ENCODE data around the gene AMN.

The AMN gene

DNA sequence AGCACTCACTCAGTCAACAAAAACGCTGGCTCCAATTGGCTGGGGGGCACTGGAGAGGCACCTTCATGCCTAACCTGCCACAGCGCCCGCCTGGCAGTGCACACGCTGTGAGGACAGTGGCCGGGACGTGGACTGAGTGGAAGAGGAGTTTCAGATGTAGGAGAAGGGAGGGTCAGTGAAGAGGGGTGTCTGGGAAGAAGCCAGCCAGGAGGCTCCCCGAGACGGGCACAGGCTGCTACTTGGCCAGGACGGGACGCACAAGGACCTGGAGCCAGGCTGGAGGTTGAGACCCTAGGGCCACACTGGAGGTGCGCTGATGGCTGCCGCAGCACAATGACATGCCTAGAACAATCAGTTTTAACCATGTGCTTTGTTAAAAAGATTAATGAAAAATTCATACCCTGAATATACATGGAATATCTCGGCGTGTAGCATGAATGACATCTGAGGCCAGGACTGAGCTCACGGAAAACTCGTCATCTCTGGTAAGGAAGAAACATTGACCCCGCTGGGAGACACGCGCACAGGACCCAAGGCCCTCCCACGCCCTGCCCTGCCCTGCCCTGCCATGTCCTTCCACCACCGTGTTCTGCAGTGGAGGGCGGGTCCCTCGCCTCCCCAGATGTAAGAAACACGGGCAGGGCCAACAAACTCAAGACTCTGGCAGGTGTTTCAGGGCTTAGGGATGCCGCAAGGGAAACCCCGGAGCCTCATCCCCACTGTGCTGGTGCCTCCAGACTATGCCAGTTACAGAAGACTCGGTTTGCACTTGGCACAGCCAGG lies 25.0 kb downstream of the AMN start:
- Mint-ChIP-seq H3K9me3 (no peaks in the 10 kb centered on the region), H3K4me1 (peaks cover 31% of the 10 kb centered on the region), H3K27ac (peak overlapping the region; percentile 84), H3K4me3 (no peak overlapping the region), H3K27me3 (peaks cover 4% of the 10 kb centered on the region), H3K36me3 (no peaks in the 10 kb centered on the region)
- no peak for DNase-seq
- CTCF ChIA-PET = no interaction called here

DNA sequence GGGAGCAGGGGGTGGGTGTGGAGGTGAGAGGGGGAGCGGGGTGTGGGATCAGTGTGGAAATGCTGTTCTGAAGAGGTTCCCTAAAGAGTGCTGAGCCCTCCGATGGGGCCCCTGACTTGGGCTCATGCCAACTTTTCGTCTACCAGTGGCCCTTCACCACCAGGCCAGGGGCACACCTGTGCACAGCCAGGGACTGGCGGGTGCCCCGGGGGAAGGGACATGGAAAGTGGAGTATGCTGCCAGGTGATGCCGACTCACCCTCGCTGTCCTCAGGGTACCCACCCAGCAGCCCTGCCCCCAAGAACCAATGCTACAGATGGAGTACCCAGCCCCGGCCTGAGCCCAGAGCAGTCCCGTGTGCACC lies 26.2 kb downstream of the AMN start:
- DNase-seq = no peak
- no peak overlapping the region for H3K4me3 Mint-ChIP-seq

DNA sequence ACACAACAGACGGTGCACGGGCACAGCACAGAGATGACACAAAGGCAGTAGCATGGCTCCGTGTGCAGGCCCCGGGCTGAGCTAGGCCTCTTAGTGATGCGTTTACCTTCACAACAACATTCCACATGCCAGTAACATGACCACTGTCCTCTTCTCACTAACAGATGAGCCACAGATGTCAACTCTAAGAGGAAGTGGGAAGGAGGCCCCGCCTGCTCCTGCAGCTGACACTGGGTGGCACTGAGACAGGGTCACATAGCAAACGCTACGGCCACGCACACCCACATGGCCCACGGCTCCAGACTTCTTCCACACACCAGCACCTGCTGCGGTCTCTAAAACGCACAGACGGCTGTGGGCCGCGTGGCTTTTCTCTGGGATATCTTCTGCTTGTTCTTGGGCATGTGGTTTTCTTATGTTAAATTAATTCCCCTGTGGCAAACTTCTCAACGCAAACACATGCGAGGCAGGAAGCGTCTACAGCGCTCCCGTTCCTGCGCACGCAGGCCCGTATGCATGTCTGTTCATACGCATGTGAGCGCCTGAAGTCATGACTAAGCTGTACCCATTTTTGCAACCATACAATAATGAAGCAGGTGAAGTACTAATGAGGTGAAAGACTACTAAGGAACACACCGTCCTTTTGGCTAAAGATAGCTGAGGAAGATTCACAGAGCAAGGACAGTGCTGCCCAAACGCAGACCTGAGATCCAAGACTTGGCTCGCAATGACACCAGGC lies 26.8 kb downstream of the AMN start:
- Mint-ChIP-seq H3K4me1 (peaks cover 31% of the 10 kb centered on the region), H3K36me3 (no peaks in the 10 kb centered on the region), H3K4me3 (no peak overlapping the region), H3K9me3 (no peaks in the 10 kb centered on the region), H3K27ac (peak overlapping the region; percentile 77), H3K27me3 (peaks cover 4% of the 10 kb centered on the region)
- peak; percentile 74 for DNase-seq
- CTCF ChIA-PET = no interaction called here

More for the DNA sequence above, 26.2 kb downstream of the AMN start:
- CTCF ChIA-PET = no interaction called here
- Mint-ChIP-seq H3K27me3 (peaks cover 4% of the 10 kb centered on the region), H3K27ac (peak overlapping the region; percentile 77), H3K9me3 (no peaks in the 10 kb centered on the region), H3K36me3 (no peaks in the 10 kb centered on the region), H3K4me1 (peaks cover 31% of the 10 kb centered on the region)

DNA sequence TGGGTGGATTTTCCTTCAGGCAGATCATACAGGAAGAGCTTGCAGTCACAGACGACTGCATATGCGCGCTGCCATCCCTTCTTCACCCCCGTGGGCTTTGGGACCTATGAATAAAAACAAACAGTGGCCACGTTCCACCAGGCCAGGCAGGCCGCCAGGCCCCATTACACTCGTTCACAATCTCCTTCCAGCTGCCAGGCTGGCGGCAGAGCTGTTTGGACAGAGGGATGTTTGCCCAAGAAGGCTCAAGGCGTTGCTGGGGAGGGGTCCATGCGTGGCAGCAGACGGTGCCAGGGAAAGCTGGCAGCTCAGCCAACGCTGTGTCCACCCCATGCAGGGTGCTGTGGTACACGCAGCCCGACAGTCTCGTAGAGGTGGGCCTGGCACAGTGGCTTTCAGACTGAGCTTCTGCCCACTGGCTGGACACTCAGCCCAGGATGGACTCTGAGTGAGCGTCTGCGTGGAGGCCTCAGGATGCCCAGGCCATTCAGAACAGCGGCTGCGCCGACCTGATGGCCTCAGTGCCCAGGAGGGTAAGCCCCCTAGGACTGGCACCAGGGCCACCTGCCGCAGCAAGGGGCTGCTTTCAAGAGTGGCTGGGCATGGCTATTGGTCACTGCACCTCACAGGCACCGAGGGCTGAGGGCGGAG lies 27.5 kb downstream of the AMN start:
- Mint-ChIP-seq H3K4me3 (no peak overlapping the region), H3K4me1 (peaks cover 31% of the 10 kb centered on the region), H3K27me3 (peaks cover 7% of the 10 kb centered on the region), H3K36me3 (no peaks in the 10 kb centered on the region), H3K27ac (peak overlapping the region; percentile 77), H3K9me3 (no peaks in the 10 kb centered on the region)
- CTCF ChIA-PET = no interaction called here
- no peak for DNase-seq

DNA sequence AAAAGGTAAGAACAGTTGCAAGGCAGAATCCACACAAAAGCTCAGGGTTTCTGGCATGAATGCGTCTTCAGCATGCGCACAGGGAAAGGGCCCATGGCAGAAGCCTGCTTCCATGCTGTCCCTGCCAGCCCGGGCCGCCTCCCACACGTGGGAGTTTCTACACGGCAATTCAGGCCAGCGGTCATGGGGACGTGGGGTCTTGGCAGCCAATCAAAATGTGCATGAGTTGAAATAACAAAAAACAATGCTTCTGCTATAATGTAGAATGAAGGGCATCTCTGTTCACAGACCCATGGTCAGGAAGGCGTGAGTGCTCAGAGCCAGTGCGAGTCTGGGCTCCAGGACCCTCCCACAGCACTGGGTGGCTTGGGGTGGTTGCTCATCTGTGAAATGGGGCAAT lies 28.6 kb downstream of the AMN start:
- Mint-ChIP-seq H3K27ac (no peak overlapping the region), H3K36me3 (no peaks in the 10 kb centered on the region), H3K9me3 (no peaks in the 10 kb centered on the region), H3K4me1 (peaks cover 31% of the 10 kb centered on the region), H3K4me3 (no peak overlapping the region), H3K27me3 (peaks cover 4% of the 10 kb centered on the region)
- CTCF ChIA-PET = no interaction called here
- DNase-seq = no peak

DNA sequence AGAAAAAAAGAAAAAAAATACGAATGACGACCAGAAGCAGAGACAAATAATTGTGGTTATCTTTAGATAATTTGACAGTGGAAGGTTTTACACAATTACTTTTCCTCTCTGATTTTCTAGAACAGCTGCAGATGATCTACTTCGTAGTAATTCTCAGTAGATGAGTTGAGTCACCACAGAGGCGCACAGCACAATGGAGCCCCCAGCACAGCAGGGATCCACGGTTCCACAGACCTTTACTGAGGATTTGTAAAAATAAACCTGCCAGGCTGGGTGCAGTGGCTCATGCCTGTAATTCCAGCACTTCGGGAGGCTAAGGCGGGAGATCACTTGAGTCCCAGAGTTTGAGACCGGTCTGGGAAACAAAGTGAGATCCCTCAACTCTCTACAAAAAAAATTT lies 29.3 kb downstream of the AMN start:
- CTCF ChIA-PET = no interaction called here
- no peak overlapping the region for H3K27ac Mint-ChIP-seq
- H3K27me3 Mint-ChIP-seq = peaks cover 4% of the 10 kb centered on the region
- no peak overlapping the region for H3K4me3 Mint-ChIP-seq
- no peaks in the 10 kb centered on the region for H3K9me3 Mint-ChIP-seq
- no peaks in the 10 kb centered on the region for H3K36me3 Mint-ChIP-seq
- H3K4me1 Mint-ChIP-seq = peaks cover 25% of the 10 kb centered on the region
- no peak for DNase-seq

DNA sequence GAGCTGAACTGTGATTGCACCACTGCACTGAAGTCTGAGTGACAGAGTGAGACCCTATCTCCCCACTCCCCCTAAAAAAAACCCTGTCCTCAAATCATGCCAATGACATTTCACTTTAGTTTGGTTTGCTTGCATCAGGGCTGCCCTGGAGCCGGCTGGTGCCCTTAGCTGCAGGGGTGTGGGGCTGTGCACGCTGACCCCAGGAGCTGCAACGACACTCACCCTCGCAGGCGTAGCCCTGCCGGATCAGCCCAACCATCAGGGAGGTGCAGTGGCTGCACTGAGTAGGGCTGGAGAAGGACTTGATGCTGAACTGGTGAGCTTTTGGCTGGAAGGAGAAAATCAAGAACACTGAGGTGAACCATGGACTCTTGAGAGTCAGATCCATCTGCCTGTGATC lies 29.8 kb downstream of the AMN start:
- peaks cover 4% of the 10 kb centered on the region for H3K27me3 Mint-ChIP-seq
- no peaks in the 10 kb centered on the region for H3K36me3 Mint-ChIP-seq
- no peaks in the 10 kb centered on the region for H3K9me3 Mint-ChIP-seq
- peaks cover 20% of the 10 kb centered on the region for H3K4me1 Mint-ChIP-seq
- no peak for DNase-seq
- CTCF ChIA-PET = no interaction called here
- no peak overlapping the region for H3K4me3 Mint-ChIP-seq
- H3K27ac Mint-ChIP-seq = no peak overlapping the region

DNA sequence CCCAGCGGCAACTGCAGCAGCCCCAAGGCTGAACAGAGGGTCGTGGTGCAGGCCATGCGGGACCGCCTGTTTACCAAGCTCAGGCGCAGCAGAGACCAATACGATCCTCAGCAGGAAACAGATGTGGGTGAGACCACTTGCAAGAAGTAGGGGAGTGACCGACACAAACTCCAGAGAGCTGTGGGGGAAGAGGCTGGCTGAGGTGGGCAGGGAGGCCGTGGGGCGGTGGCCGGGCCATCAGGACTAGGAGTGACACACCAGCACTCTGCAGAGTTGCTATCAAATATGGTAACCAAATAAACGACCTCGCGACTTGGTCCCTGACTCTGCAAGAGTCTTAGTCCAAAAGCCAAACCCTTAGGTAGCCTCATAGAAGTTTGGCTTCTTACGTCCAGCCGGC lies 30.6 kb downstream of the AMN start:
- H3K36me3 Mint-ChIP-seq = no peaks in the 10 kb centered on the region
- H3K4me1 Mint-ChIP-seq = peaks cover 13% of the 10 kb centered on the region
- no peak overlapping the region for H3K27ac Mint-ChIP-seq
- no peaks in the 10 kb centered on the region for H3K9me3 Mint-ChIP-seq
- CTCF ChIA-PET = no interaction called here
- no peak for DNase-seq
- no peak overlapping the region for H3K4me3 Mint-ChIP-seq
- peaks cover 4% of the 10 kb centered on the region for H3K27me3 Mint-ChIP-seq

DNA sequence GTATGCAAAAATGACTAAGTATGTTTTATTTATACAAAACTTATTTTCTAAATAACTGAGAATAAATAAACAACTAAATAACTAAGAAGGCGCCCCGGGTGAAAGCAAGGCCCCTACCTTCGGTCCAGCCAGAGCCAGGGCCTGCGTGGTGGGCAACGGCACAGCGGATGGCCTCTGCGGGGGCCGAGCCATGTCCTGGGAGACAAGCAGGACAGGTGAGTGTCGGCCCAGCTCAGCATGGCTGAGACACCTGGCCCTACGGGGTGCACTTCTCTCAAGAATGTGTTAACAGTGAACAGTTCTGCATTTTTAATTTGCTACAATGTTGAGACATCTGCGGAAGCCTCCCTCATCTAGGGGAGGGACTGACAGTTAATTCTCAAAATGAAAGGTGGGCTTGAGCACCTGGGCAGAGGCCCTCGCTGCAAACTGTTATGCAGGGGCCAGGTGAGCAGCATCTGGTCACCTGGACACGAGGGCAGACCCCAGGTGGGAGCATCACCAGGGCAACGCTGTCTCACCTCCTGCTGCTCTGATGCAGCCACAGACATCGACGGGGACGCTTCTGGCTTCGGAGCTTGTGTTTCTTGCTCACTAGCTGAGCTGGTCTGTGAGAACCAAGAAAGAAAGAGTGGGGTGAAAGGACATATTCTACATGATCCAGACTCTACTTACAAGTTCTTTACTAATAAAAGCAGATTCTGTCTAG lies 31.8 kb downstream of the AMN start:
- Mint-ChIP-seq H3K36me3 (no peaks in the 10 kb centered on the region), H3K4me1 (peaks cover 7% of the 10 kb centered on the region), H3K27me3 (peaks cover 8% of the 10 kb centered on the region), H3K4me3 (no peak overlapping the region), H3K9me3 (no peaks in the 10 kb centered on the region), H3K27ac (no peak overlapping the region)
- no peak for DNase-seq
- CTCF ChIA-PET = no interaction called here

DNA sequence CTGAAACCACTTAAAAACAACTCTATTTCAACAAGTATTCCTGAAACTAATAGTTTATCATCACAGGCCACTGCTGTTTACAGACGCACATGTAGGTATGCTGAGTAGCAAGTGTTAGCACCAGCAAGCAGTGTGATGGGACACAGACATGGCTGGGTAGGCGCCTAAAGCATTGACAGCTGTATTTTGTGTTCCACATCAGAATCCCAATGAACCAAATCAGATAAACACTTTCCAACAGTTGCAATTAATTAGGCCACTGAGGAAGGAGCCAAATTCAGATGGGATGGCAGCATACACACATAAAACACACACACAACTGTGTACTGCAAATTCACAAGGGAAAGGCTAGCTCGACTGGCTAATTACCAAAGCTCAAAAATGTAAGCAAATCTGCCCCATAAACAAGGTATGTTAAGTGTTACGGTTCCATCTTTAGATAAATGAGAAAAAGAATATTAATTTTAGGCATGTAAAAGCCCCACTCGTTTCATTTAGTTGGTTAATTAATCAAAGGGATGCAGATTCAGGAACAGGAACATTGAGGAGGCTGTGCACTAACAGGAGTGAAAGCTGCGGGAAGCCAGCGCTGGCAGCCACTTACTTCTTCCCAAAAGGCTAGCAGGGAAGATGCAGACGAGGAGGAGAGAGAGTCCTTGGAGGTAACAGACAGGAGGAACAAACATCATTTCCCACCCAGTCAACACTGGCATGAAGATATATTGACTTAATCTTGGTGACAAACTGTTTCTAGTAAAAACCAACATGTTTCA lies 33.4 kb downstream of the AMN start:
- H3K4me3 Mint-ChIP-seq = no peak overlapping the region
- H3K27ac Mint-ChIP-seq = no peak overlapping the region
- H3K36me3 Mint-ChIP-seq = no peaks in the 10 kb centered on the region
- no peaks in the 10 kb centered on the region for H3K9me3 Mint-ChIP-seq
- H3K4me1 Mint-ChIP-seq = no peaks in the 10 kb centered on the region
- no peak for DNase-seq
- CTCF ChIA-PET = no interaction called here
- peaks cover 8% of the 10 kb centered on the region for H3K27me3 Mint-ChIP-seq

DNA sequence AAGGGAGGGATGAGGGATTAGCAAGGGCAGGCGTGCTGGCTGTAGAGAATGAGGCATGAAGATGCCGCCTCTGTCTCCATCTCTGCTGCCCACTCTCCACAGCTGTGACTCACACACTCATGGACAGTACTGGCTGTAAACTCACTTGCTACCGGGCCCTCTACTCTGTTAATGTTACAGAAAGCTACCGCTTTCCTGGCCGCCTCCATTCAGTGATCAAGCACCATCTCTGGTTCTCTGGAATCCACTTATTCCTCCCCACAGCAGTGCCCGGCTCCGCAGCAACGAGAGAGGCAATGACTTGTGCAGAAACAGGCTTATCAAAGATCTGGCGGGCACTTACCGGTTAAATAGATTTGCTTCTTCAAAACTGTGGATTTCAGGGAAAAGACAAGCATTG lies 34.8 kb downstream of the AMN start:
- DNase-seq = no peak
- no peak overlapping the region for H3K27ac Mint-ChIP-seq
- H3K9me3 Mint-ChIP-seq = no peaks in the 10 kb centered on the region

DNA sequence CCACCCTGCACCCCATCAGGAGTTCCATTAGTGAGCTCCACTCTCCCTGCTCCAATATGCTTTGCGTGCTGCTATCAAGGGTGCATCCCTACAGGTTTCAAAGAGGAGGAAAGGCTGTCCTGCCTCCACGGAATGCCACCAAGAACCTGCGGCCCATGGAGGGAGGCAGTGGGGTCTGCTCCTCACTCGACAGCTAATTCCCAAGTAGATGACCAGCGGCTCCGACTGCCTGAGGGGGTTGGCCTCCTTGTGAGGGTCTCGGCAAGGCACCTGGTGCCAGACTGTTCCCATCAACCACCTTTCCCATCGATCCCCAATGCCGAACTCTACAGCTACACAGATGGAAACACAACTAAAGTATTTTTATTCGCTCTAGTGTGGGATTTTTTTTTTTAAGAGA lies 36.0 kb downstream of the AMN start:
- CTCF ChIA-PET = no interaction called here
- Mint-ChIP-seq H3K9me3 (no peaks in the 10 kb centered on the region), H3K27ac (no peak overlapping the region), H3K4me1 (no peaks in the 10 kb centered on the region), H3K4me3 (no peak overlapping the region), H3K36me3 (no peaks in the 10 kb centered on the region), H3K27me3 (peaks cover 8% of the 10 kb centered on the region)
- DNase-seq = no peak

More for the DNA sequence above, 34.8 kb downstream of the AMN start:
- no peaks in the 10 kb centered on the region for H3K4me1 Mint-ChIP-seq
- H3K27me3 Mint-ChIP-seq = peaks cover 8% of the 10 kb centered on the region
- CTCF ChIA-PET = no interaction called here
- H3K4me3 Mint-ChIP-seq = no peak overlapping the region
- H3K36me3 Mint-ChIP-seq = no peaks in the 10 kb centered on the region

DNA sequence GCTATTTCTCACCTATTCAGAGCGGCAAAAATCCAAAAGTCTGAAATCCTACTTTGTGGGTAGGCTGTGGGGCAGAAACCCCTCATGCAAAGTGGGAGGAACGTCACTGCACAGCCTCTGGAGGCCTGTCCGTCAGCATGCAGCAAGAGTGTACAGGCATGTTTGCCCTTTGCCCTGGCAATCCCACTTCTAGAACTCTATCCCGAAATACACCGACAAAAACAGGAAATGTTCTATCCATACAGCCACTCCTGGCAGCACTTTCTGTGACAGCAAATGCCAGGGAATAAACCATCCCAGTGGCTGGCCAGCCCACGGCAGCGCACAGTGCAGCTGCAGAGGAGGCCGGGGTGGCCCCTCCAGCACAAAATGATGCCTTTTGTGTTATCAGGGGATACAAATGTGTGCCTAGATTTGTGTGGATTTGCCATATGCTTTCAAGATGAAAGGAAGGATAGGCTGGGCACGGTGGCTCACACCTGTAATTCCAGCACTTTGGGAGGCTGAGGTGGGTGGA lies 39.7 kb downstream of the AMN start:
- Mint-ChIP-seq H3K27ac (no peak overlapping the region), H3K36me3 (no peaks in the 10 kb centered on the region), H3K4me3 (no peak overlapping the region), H3K9me3 (no peaks in the 10 kb centered on the region), H3K4me1 (no peaks in the 10 kb centered on the region), H3K27me3 (peaks cover 4% of the 10 kb centered on the region)
- DNase-seq = no peak
- CTCF ChIA-PET = interaction anchor here (1.3 kb wide), 1 partner anchor 10 kb away, joined by 3 read pairs; no protein-coding TSS in a partner anchor

All from activated naive CD4-positive, alpha-beta T cell treated with anti-CD3 and anti-CD28 coated beads, Interleukin-2, amount 10 ng/mL, durations not matched to agents 7 days and 5 days (primary cell).